Esophagus squamous epithelium (tissue), 5 donors: ENCODE measurements around the gene LILRA6. TPM values are rescaled to one million over a fixed set of nuclear protein-coding genes. Genes with fewer than 3 reads are reported as not detected.
"Not testable (repeated sequence)": the region's sequence is repeated elsewhere in the genome, so short reads cannot be mapped to it uniquely, and the experiment has no call there.

Experiments
- DNase-seq: peaks from one replicate; lab custom pipeline; 2025; lab: John Stamatoyannopoulos, UW
- H3K27ac ChIP-seq, 4 donors: fragments of 200-600 bp; sonication (generic); one replicate each; pipeline ENCODE4 v1.5.1; 2016 to 2019; ENCODE audit warnings: mild to moderate bottlenecking in 1 of 4
- H3K27me3 ChIP-seq, 4 donors: fragments of 200-600 bp; sonication (generic); 1 replicate in 3 of 4; 2 replicates in 1 of 4; pipeline versions ENCODE4 v1.5.1 to v1.6.0; 2017 to 2021; ENCODE audit warnings: antibody characterized with exemption in 1 of 4
- H3K36me3 ChIP-seq, 3 donors: fragments of 200-600 bp; sonication (generic); one replicate each; pipeline ENCODE4 v1.5.1; 2016 to 2019
- H3K4me1 ChIP-seq, 3 donors: fragments of 200-600 bp; sonication (generic); one replicate each; pipeline ENCODE4 v1.5.1; 2017 to 2019
- H3K4me3 ChIP-seq, 4 donors: fragments of 200-600 bp; sonication (generic); 1 replicate in 3 of 4; 2 replicates in 1 of 4; pipeline ENCODE4 v1.5.1; 2016 to 2019; ENCODE audit warnings: mild to moderate bottlenecking in 2 of 4, moderate library complexity in 1 of 4
- H3K9me3 ChIP-seq, 3 donors: fragments of 200-600 bp; sonication (generic); one replicate each; pipeline ENCODE4 v1.5.1; 2016 to 2019
- POLR2A ChIP-seq, 4 donors: fragments of 450-650 bp; IDR thresholded peaks; one replicate each; pipeline ENCODE4 v1.6.1; 2017; ENCODE audit warnings: antibody characterized with exemption in 4 of 4, mild to moderate bottlenecking in 4 of 4, moderate library complexity in 3 of 4
- WGBS, 2 donors: methylation state at CpG; one replicate each; pipeline ENCODE4 v1.1.5; 2018; 5-methylcytosine and 5-hydroxymethylcytosine counted together
- intact Hi-C: fragments of 100-400 bp; cut with DNase I; formaldehyde crosslinking; loops from one replicate; pipeline ENCODE4 v1.15.0; 2022
- total RNA-seq, 4 donors: library from RNA; depleted of rRNA; stranded (reverse); fragments of >200 nt; gene quantifications; one replicate each; pipeline ENCODE4 v1.1.0, GENCODE V29; 2016
- TF ChIP-seq, protein P1 (sequence below), 6 experiments: fragments of 450-650 bp in 4 of 6; fragments of 200-600 bp in 2 of 6; sonication (generic) in 2 of 6; IDR thresholded peaks; one replicate each; pipeline ENCODE4 v1.5.1; 2016 to 2019; ENCODE audit warnings: antibody characterized with exemption in 6 of 6, mild to moderate bottlenecking in 4 of 6, moderate library complexity in 4 of 6
- donor health status: DM: yes; HTN: yes; CAD: no.

The LILRA6 gene
- total RNA-seq, 4 donors from 2014 or later, result 0.53 to 1.7 (median 0.95) TPM; not detected in 1

DNA sequence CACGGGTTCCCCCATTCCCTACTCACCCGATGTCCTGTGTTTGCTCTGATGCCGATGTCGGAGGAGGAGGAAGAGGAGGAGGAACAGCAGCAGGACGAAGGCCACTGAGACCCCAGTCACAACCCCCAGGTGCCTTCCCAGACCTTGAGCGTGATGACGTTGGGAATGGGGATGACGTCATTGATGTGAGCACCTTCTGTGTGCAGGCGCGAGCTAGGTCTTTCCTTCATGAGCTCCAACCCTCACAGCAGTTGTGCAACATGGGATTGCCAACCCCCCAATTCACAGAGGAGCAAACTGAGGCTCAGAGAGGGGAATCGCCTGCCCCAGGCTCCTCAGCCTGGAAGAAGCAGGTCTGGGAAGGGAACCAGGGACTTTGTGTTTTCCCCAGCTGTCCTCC lies 10.3 kb upstream of the LILRA6 start:
- TF ChIP-seq POLR2A (IDR thresholded peaks at IDR 0.05), result no peak
- TF ChIP-seq, protein P1, sequence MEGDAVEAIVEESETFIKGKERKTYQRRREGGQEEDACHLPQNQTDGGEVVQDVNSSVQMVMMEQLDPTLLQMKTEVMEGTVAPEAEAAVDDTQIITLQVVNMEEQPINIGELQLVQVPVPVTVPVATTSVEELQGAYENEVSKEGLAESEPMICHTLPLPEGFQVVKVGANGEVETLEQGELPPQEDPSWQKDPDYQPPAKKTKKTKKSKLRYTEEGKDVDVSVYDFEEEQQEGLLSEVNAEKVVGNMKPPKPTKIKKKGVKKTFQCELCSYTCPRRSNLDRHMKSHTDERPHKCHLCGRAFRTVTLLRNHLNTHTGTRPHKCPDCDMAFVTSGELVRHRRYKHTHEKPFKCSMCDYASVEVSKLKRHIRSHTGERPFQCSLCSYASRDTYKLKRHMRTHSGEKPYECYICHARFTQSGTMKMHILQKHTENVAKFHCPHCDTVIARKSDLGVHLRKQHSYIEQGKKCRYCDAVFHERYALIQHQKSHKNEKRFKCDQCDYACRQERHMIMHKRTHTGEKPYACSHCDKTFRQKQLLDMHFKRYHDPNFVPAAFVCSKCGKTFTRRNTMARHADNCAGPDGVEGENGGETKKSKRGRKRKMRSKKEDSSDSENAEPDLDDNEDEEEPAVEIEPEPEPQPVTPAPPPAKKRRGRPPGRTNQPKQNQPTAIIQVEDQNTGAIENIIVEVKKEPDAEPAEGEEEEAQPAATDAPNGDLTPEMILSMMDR (IDR thresholded peaks at IDR 0.05), result no peak
- no peak overlapping the region for H3K4me3 ChIP-seq
- intact Hi-C loops, result no loop called here
- no peaks in the 10 kb centered on the region for H3K4me1 ChIP-seq
- WGBS, 2 donors, result 50 to 58% methylated on average over 3 of the region's 11 CpGs
- H3K36me3 ChIP-seq, result no peaks in the 10 kb centered on the region
- no peak for DNase-seq
- H3K9me3 ChIP-seq, result no peaks in the 10 kb centered on the region
- peaks cover 0 to 61% (median 0%) of the 10 kb centered on the region in 4 donors for H3K27me3 ChIP-seq
- H3K27ac ChIP-seq, result no peak overlapping the region

DNA sequence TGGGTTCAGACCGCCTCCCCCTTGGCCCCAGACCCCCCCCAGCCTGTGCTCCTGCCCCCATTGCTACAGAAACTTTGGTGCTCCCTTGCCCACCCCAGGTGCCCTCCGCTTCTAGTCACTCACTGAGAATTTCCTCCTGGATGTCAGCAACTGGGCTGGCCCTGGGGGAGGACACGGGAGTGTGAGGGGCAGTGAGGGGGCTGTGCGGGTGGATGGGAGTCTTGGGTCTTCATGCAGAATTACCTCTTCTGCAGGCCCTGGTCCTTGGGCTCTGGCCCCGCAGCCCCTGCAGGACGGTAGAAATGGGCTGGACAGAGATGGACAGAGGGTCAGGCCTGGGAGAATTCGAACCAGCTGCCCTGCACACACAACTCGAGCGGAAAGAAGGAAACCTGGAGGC lies 9.7 kb upstream of the LILRA6 start:
- Histone ChIP-seq H3K4me3 (no peak overlapping the region), H3K9me3 (no peaks in the 10 kb centered on the region), H3K4me1 (no peaks in the 10 kb centered on the region), H3K27me3 (peaks cover 0 to 60% (median 0%) of the 10 kb centered on the region in 4 donors), H3K36me3 (no peaks in the 10 kb centered on the region), H3K27ac (no peak overlapping the region)
- intact Hi-C loops, result no loop called here
- WGBS, 2 donors, result 67 to 77% methylated on average over 4 to 5 of the region's 9 CpGs
- TF ChIP-seq, protein P1 (IDR thresholded peaks at IDR 0.05), result no peak
- TF ChIP-seq POLR2A (IDR thresholded peaks at IDR 0.05), result no peak
- DNase-seq, result no peak

DNA sequence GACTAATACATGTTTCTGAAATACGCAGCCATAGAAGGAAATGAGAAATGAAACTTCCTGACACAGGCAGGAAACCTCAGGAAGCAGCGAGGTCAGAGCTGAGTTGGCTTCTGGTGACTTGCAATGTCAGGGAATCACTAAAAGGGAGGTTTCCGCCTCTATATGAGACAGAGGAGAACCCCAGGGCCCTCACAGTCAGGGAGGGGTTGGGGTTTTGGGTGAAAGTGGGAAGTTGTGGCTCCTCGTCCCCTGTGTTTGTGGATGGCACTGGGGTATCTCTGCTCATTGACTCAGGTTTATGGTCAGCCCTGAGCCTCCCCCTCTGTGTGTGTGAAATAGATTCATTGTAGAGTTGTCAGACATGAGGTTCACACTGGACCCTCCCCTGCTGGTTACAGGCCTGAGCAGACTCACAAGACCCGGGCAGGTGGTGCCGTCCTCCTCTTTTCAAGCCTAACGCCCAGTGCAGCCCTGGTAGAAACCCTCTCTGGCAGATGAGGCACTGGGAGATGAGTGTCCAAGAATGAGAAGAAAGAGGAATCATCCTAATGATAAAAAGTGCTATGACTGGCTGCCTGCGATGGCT lies 5.5 kb upstream of the LILRA6 start:
- peaks cover 0 to 21% (median 0%) of the 10 kb centered on the region in 4 donors for H3K27me3 ChIP-seq
- H3K4me1 ChIP-seq, result no peaks in the 10 kb centered on the region
- H3K36me3 ChIP-seq, result no peaks in the 10 kb centered on the region
- no peak for DNase-seq
- TF ChIP-seq, protein P1 (IDR thresholded peaks at IDR 0.05), result no peak
- no peak for TF ChIP-seq POLR2A (IDR thresholded peaks at IDR 0.05)
- H3K4me3 ChIP-seq, result no peak overlapping the region
- no peaks in the 10 kb centered on the region for H3K9me3 ChIP-seq
- WGBS, 2 donors, result 45 to 60% methylated on average over 5 to 8 of the region's 8 CpGs
- intact Hi-C loops, result no loop called here
- H3K27ac ChIP-seq, result peak overlapping the region in 2 of 4 donors; percentile 16 to 50

DNA sequence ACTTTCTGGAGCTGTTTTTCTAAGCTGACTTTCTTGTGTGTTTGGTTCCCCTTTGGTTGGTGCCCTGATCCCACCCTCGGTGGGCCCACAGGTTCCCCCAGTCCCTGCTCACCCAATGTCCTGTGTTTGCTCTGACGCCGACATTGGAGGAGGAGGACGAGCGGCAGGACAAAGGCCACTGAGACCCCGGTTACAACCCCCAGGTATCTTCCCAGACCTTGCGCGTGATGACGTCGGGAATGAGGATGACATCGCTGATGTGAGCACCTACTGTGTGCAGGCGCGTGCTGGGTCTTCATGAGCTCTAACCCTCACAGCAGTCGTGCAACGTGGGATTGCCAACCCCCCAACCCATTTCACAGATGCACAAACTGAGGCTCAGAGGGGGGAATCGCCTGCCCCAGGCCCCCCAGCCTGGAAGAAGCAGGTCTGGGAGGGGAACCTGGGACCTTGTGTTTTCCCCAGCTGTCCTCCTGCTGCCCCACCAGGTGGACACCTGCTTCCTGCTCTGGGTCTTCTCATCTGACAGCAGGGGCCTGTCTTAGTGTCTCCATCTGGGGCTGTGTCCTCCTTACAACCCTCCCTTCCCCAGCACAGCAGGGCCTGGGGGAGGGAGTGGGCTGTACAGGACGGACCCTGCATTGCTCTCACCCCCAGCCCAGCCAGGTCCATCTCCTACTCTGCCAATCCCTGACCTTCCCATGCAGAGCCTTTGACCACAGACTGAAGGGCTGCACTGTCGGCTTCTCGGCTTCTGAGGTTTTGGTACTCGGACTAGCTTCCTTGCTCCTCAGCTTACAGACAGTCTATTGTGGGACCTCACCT lies 4.7 kb upstream of the LILRA6 start:
- DNase-seq, result no peak
- TF ChIP-seq, protein P1 (IDR thresholded peaks at IDR 0.05), result no peak
- no peak for TF ChIP-seq POLR2A (IDR thresholded peaks at IDR 0.05)
- Histone ChIP-seq H3K9me3 (no peaks in the 10 kb centered on the region), H3K4me1 (no peaks in the 10 kb centered on the region), H3K27me3 (peaks cover 0 to 13% (median 0%) of the 10 kb centered on the region in 4 donors), H3K36me3 (no peaks in the 10 kb centered on the region), H3K4me3 (no peak overlapping the region), H3K27ac (peak overlapping the region in 2 of 4 donors; percentile 49 to 50)
- 77 to 80% methylated on average over 8 to 20 of the region's 20 CpGs for WGBS, 2 donors
- intact Hi-C loops, result no loop called here

DNA sequence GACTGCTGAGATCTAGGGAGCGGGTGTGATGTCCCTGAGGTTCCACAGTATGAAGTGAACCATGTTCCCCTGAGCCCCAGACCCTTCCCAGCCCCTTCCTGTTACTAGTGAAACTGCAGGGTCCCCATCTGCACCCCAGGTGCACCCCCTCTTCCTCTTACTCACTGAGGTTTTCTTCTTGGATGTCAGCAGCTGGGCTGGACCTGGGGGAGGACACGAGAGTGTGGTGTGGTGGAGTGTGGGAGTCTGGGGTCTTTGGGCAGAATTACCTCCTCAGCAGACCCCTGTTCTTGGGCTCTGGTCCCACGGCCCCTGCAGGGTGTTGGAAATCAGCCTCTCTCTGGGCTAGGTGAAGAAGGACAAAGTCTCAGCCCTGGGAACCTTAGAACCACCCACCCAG lies 3.3 kb upstream of the LILRA6 start:
- 53 to 61% methylated on average over 2 to 3 of the region's 3 CpGs for WGBS, 2 donors
- no peak for TF ChIP-seq POLR2A (IDR thresholded peaks at IDR 0.05)
- TF ChIP-seq, protein P1 (IDR thresholded peaks at IDR 0.05), result no peak
- Histone ChIP-seq H3K27me3 (peaks cover 0 to 8% (median 0%) of the 10 kb centered on the region in 4 donors), H3K27ac (no peak overlapping the region), H3K4me1 (no peaks in the 10 kb centered on the region), H3K9me3 (no peaks in the 10 kb centered on the region), H3K36me3 (no peaks in the 10 kb centered on the region), H3K4me3 (no peak overlapping the region)
- intact Hi-C loops, result no loop called here
- DNase-seq, result no peak

DNA sequence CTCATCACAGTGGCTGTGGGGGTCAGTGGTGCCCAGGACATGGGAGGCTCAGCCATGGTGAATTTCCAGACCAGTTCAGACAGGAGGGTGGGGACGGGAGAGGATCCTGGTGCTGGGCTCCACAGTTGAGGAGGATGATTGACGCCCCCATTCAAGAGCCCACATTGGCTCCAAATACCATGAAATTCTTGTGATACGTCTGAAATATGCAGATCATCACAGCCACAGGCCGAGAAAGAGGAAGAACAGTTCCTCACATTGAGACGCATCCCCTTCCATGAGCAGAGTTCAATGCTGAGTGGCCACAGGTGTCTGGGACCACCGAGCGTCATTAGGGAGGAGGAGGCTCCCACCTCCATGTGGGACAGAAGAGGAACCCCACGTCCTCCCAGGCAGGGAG lies 1.2 kb upstream of the LILRA6 start:
- H3K36me3 ChIP-seq, H3K27me3 ChIP-seq, H3K4me3 ChIP-seq, H3K4me1 ChIP-seq, DNase-seq, H3K9me3 ChIP-seq, intact Hi-C loops, H3K27ac ChIP-seq: not testable (repeated sequence)
- WGBS, 2 donors, result no CpG with 5 or more reads among the region's 8 CpGs

DNA sequence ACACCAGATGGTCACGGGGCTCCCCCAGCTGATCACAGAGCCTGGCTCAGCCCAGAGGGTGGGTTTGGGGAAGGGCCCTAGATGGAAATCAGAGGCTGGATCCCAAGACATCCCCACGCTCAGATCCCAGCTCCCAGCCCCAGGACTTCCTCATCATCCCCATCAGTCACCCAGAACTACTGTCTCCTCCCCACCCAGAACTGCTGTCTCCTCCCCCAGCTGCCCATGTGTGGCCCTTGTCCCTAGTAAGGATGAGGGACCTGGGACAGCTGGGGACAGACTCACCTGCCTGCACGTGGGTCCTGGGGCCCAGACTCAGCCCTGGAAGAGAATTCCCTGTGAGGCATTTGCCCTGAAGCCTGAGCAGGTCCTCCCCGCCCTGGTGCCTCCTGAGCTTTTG lies 356 bp downstream of the LILRA6 start:
- H3K4me1 ChIP-seq, H3K4me3 ChIP-seq, intact Hi-C loops, H3K9me3 ChIP-seq, H3K27ac ChIP-seq, H3K36me3 ChIP-seq, DNase-seq, H3K27me3 ChIP-seq: not testable (repeated sequence)
- WGBS, 2 donors, result no CpG with 5 or more reads among the region's 4 CpGs
